Esophagus muscularis mucosa (tissue), 3 donors: ENCODE data around the gene USP16.

Experiments used
- EP300 ChIP-seq: sonication (generic); formaldehyde crosslinking; IDR thresholded peaks from one replicate; pipeline ENCODE4 v1.6.1; 2017; ENCODE audit warnings: antibody characterized with exemption
- TF ChIP-seq, protein P1 (sequence below), 3 experiments: fragments of 200-600 bp in 2 of 3; fragments of 450-650 bp in 1 of 3; sonication (generic) in 2 of 3; IDR thresholded peaks; one replicate each; pipeline ENCODE4 v1.5.1; 2017 to 2019; ENCODE audit warnings: antibody characterized with exemption in 3 of 3, mild to moderate bottlenecking in 2 of 3, moderate library complexity in 1 of 3

- TF ChIP-seq, protein P1, sequence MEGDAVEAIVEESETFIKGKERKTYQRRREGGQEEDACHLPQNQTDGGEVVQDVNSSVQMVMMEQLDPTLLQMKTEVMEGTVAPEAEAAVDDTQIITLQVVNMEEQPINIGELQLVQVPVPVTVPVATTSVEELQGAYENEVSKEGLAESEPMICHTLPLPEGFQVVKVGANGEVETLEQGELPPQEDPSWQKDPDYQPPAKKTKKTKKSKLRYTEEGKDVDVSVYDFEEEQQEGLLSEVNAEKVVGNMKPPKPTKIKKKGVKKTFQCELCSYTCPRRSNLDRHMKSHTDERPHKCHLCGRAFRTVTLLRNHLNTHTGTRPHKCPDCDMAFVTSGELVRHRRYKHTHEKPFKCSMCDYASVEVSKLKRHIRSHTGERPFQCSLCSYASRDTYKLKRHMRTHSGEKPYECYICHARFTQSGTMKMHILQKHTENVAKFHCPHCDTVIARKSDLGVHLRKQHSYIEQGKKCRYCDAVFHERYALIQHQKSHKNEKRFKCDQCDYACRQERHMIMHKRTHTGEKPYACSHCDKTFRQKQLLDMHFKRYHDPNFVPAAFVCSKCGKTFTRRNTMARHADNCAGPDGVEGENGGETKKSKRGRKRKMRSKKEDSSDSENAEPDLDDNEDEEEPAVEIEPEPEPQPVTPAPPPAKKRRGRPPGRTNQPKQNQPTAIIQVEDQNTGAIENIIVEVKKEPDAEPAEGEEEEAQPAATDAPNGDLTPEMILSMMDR (IDR thresholded peaks at IDR 0.05): no peak
- TF ChIP-seq EP300: no peak
Observed at GRCh38 chr21:29034678-29035077, 10.2 kb downstream of the USP16 start.
